Stimulated activated CD4-positive, alpha-beta T cell treated with anti-CD3 and anti-CD28 coated beads, Interleukin-4, amount 100 ng/mL, for 1 hour (primary cell): ENCODE measurements around the gene ETFA.

Source experiments
- DNase-seq: peaks from one replicate; pipeline ENCODE4 v3.0.0-alpha.2; 2020

ETFA gene

GRCh38 chr15:76169018-76169417 is 142.3 kb downstream of the ETFA start:
- DNase-seq: no peak

GRCh38 chr15:76168237-76168984 is 142.9 kb downstream of the ETFA start:
- no peak for DNase-seq

- DNase-seq: no peak
Measured at GRCh38 chr15:76165951-76166350, 145.3 kb downstream of the ETFA start.
